Activated CD8-positive, alpha-beta memory T cell treated with anti-CD3 and anti-CD28 coated beads, Interleukin-2, amount 50 U/mL, for 48 hours (primary cell): ENCODE results near the gene RIMBP2.

ENCODE experiments used
- DNase-seq: peaks from one replicate; pipeline ENCODE4 v3.0.0-alpha.2; 2020

The RIMBP2 gene

GRCh38 chr12:130622803-130623202 is 93.3 kb downstream of the RIMBP2 start:
- no peak for DNase-seq

GRCh38 chr12:130621696-130622298 is 94.3 kb downstream of the RIMBP2 start:
- DNase-seq: no peak

GRCh38 chr12:130620756-130621155 is 95.3 kb downstream of the RIMBP2 start:
- DNase-seq: no peak

GRCh38 chr12:130620281-130620680 is 95.8 kb downstream of the RIMBP2 start:
- DNase-seq: no peak

GRCh38 chr12:130619385-130620001 is 96.6 kb downstream of the RIMBP2 start:
- no peak for DNase-seq

GRCh38 chr12:130617219-130617618 is 98.9 kb downstream of the RIMBP2 start:
- DNase-seq: no peak

- no peak for DNase-seq
Measured at GRCh38 chr12:130615861-130616345, 100.2 kb downstream of the RIMBP2 start.

- DNase-seq: no peak
Measured at GRCh38 chr12:130614530-130614905, 101.6 kb downstream of the RIMBP2 start.

- no peak for DNase-seq
Measured at GRCh38 chr12:130613831-130614529, 102.1 kb downstream of the RIMBP2 start.

- no peak for DNase-seq
Measured at GRCh38 chr12:130613131-130613530, 103.0 kb downstream of the RIMBP2 start.

GRCh38 chr12:130611026-130611905 is 104.8 kb downstream of the RIMBP2 start:
- no peak for DNase-seq

GRCh38 chr12:130609966-130610365 is 106.1 kb downstream of the RIMBP2 start:
- DNase-seq: no peak

- no peak for DNase-seq
Measured at GRCh38 chr12:130608831-130609230, 107.3 kb downstream of the RIMBP2 start.

GRCh38 chr12:130608132-130608531 is 108.0 kb downstream of the RIMBP2 start:
- DNase-seq: no peak

- DNase-seq: no peak
Measured at GRCh38 chr12:130606231-130606630, 109.9 kb downstream of the RIMBP2 start.

GRCh38 chr12:130603396-130603965 is 112.6 kb downstream of the RIMBP2 start:
- DNase-seq: no peak

GRCh38 chr12:130602251-130602650 is 113.8 kb downstream of the RIMBP2 start:
- DNase-seq: no peak

GRCh38 chr12:130601327-130601726 is 114.8 kb downstream of the RIMBP2 start:
- DNase-seq: no peak

GRCh38 chr12:130596241-130596640 is 119.9 kb downstream of the RIMBP2 start:
- no peak for DNase-seq

- DNase-seq: no peak
Measured at GRCh38 chr12:130595566-130595965, 120.5 kb downstream of the RIMBP2 start.

- no peak for DNase-seq
Measured at GRCh38 chr12:130593056-130593455, 123.0 kb downstream of the RIMBP2 start.

GRCh38 chr12:130592641-130593040 is 123.5 kb downstream of the RIMBP2 start:
- no peak for DNase-seq

- DNase-seq: no peak
Measured at GRCh38 chr12:130591736-130592135, 124.4 kb downstream of the RIMBP2 start.
